ENCODE results near the gene CX3CR1. TPM values are rescaled to one million over a fixed set of nuclear protein-coding genes. Genes with fewer than 3 reads are reported as not detected.
A peak's percentile ranks its signal among the peaks of the same experiment; 100 is the strongest.

Gene CX3CR1
- polyA plus RNA-seq, 1 donor from 2014 or later = 10.3 TPM

DNA sequence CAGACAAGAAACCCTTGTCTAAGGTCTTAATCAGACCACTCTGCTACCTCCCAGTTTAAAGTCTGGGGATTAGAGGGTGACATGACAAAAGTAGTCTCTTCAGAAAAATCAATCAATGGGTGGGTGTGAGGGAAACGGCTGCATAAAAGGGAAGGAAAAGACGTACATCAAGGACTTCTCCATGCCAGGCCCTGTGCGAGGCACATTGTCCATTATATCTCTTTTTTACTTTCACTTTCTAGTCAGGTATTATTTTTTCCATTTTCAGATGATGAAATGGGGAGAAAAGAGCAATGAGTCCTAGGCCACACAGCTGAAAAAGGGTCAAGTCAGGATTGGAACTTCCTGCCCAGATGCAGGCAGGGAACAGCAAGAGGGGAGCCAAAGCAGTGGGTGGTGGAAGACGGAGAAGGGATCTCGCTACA, 4.6 kb upstream of the CX3CR1 start:
- peaks cover 25 to 40% (median 26%) of the 10 kb centered on the region in 3 donors for H3K4me1 Mint-ChIP-seq
- no peaks in the 10 kb centered on the region for H3K9me3 Mint-ChIP-seq
- peak overlapping the region in 1 of 4 donors; percentile 24 for H3K4me3 Mint-ChIP-seq
- no peak overlapping the region for H3K27ac Mint-ChIP-seq
- H3K36me3 Mint-ChIP-seq = peaks cover 2% of the 10 kb centered on the region
- H3K27me3 Mint-ChIP-seq = peaks cover 1% of the 10 kb centered on the region

DNA sequence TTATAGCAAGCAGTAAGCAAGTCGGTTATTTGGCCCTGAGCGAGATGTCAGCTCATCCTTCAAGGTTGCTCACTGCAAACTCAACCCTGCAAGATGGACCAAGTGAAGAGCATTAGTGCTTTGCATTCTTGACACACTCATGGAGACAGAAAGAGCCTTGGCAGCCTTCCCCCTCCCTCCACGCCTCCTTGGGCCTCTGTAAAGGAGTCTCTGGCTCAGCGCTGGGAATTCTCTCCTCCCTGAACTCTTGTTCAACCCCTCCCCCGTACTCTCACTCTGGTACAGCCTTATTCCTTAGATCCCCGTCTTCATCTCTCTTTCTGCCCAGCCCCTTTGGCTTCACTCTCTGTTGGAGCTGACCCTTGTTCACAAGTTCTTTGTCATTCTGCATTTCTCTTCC, 2.2 kb upstream of the CX3CR1 start:
- Mint-ChIP-seq H3K4me3 (peak overlapping the region in 1 of 4 donors; percentile 91), H3K27me3 (no peaks in the 10 kb centered on the region), H3K36me3 (peaks cover 2% of the 10 kb centered on the region), H3K4me1 (peaks cover 16 to 30% (median 16%) of the 10 kb centered on the region in 3 donors), H3K9me3 (no peaks in the 10 kb centered on the region), H3K27ac (peak overlapping the region in 1 of 3 donors; percentile 56)

DNA sequence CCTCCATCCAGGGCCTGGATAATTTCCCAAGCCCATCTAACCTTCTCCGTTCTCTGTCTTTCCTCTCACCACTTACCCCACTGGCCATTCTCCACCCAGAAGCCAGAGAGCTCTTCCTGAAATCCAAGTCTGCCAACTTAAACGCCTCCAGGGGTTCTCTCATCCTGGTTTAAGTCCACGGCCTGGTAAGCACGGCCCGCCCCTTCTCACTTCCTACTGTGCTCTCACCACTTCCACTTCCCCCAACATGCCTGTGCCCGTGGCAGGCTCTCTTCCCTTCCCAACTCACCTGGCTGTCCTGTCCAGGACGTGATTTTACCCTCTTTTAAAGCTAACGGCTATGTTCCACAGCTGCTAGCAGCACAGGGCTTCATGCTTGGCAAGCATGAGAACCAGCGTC, 1.7 kb upstream of the CX3CR1 start:
- Mint-ChIP-seq H3K27ac (no peak overlapping the region), H3K4me3 (peak overlapping the region in 2 of 4 donors; percentile 80 to 91), H3K36me3 (peaks cover 2% of the 10 kb centered on the region), H3K27me3 (no peaks in the 10 kb centered on the region), H3K4me1 (peaks cover 16 to 30% (median 16%) of the 10 kb centered on the region in 3 donors), H3K9me3 (no peaks in the 10 kb centered on the region)

DNA sequence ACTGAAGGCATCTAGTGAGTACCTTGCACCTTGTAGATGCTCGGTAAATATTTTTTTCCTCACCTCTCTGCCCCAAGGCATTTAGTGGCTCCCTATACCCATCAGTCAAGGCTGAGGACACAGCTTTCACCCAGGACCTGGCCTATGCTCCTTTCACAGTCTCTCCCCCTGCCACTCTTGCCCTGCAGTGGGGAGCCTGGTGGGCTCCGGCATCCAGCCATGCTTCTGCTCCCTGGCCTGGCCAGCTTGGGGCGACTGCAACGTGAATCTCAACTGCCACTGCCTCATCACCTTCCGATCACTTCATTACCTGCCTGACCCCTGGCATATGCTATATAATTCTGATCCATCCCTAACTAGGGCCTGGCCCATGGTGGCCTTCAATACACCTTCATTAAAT, 735 bp upstream of the CX3CR1 start:
- Mint-ChIP-seq H3K36me3 (peaks cover 2% of the 10 kb centered on the region), H3K4me1 (peaks cover 16 to 30% (median 17%) of the 10 kb centered on the region in 3 donors), H3K9me3 (no peaks in the 10 kb centered on the region), H3K27me3 (no peaks in the 10 kb centered on the region), H3K27ac (peak overlapping the region in 1 of 3 donors; percentile 71), H3K4me3 (peak overlapping the region in 2 of 4 donors; percentile 65 to 91)

DNA sequence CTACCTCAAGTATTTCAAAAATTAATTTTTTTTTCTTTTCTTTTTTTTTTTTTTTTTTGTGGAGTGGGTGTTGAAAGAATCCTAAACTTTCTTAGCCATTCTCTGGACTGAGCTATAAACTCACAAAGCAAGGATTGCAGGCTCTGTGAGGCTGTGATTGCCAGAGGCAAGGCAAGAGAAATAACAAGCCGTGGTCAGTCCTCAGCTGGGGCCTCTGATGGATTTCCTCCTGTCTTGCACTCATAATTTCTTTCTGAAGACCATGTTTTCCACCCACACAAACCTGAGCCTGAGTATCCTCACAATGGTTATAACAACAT, 1.3 kb downstream of the CX3CR1 start:
- no peaks in the 10 kb centered on the region for H3K27me3 Mint-ChIP-seq
- H3K4me1 Mint-ChIP-seq = peaks cover 14 to 26% (median 23%) of the 10 kb centered on the region in 3 donors
- H3K27ac Mint-ChIP-seq = no peak overlapping the region
- H3K36me3 Mint-ChIP-seq = peaks cover 2% of the 10 kb centered on the region
- no peak overlapping the region for H3K4me3 Mint-ChIP-seq
- no peaks in the 10 kb centered on the region for H3K9me3 Mint-ChIP-seq

DNA sequence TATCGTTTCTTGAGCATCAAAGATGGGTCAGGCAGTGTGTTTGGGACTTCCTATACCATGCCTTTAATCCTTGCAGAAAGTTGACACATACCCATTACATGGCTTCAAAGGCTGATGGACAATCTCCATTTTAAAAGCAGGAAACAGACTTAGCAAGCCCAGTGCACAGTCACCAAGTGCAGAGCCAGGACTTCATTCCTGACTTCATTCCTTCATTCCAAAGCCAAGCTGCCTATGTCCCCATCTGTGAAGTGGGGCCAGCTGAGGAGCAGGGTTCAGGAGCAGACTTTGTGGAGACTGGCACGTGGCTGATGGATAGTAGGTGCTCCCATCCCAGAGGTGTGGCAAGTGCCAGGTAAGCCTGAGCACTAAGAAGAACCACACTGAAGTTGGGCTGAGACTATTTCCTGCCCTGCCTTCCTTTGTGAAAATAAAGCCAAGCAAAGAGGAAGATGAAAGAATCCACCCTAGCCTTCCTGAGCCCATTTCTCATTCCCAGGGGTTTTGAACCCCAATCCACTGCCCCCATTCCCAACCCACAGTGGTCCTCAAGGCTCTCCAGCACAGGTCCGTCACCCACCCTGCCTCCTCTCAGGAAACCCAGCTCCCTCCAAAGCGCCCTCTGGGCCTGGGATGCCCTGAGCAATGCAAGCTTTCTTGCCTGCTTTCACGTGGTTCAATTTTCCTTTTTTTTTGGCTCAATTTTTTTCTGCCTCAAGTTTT, 1.8 kb downstream of the CX3CR1 start:
- peaks cover 12 to 26% (median 20%) of the 10 kb centered on the region in 3 donors for H3K4me1 Mint-ChIP-seq

DNA sequence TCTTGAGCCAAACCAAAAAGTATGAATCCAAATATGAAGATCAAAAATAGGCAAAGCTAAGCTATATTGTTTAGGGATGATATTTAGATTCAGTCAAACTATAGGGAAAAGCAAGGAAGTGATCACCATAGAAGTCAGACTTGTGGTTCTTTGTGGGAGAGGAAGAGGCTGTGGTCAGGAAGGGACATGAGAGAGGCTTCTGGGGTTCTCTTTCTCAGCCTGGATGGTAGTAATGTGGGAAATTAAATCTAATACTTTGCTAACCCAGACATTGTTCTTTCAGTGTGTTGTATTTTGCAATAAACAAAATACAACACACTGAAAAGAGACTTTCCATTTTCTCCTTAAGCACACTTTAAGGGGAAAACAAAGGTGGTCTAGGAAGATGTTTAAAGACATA, 3.1 kb downstream of the CX3CR1 start:
- H3K9me3 Mint-ChIP-seq = no peaks in the 10 kb centered on the region
- H3K27me3 Mint-ChIP-seq = no peaks in the 10 kb centered on the region
- H3K36me3 Mint-ChIP-seq = peaks cover 2% of the 10 kb centered on the region
- peaks cover 12 to 27% (median 24%) of the 10 kb centered on the region in 3 donors for H3K4me1 Mint-ChIP-seq
- H3K27ac Mint-ChIP-seq = peak overlapping the region in 1 of 3 donors; percentile 3
- peak overlapping the region in 1 of 4 donors; percentile 56 for H3K4me3 Mint-ChIP-seq

More for the DNA sequence above, 1.8 kb downstream of the CX3CR1 start:
- peaks cover 2% of the 10 kb centered on the region for H3K36me3 Mint-ChIP-seq
- peak overlapping the region in 2 of 4 donors; percentile 59 to 83 for H3K4me3 Mint-ChIP-seq
- no peaks in the 10 kb centered on the region for H3K27me3 Mint-ChIP-seq
- peak overlapping the region in 1 of 3 donors; percentile 3 for H3K27ac Mint-ChIP-seq
- H3K9me3 Mint-ChIP-seq = no peaks in the 10 kb centered on the region

DNA sequence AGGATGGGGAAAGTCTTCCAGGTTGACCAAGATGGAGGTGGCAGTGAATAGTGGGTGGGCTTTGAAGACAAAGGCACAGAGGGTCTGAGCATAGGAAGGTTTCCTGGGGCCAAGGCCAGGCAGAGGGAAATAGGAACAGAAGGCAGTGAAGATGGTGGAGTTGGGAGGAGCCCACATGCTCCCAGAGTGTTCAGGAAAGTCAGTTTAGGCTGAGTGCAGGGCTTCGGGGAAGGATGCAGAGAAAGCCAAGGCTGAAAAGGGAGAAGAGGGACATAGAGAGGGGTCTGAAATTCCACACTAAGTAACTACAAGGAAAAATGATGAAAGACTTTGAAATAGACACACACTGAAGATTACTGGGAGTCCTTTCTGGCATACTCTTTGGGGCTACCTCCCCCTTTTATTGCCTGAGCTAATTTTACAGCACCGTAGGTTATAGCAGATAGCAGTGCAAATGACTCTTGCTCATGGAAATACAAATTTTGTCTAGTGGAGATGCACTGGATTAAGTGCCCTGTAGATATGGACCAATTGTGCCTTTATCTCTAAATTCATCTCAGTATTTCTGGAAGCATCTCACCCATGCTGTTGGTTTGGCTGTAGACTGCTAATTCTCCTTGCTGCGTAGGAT, 3.8 kb downstream of the CX3CR1 start:
- H3K36me3 Mint-ChIP-seq = no peaks in the 10 kb centered on the region
- H3K4me1 Mint-ChIP-seq = peaks cover 8 to 29% (median 18%) of the 10 kb centered on the region in 3 donors
- peak overlapping the region in 1 of 4 donors; percentile 2 for H3K4me3 Mint-ChIP-seq
- H3K9me3 Mint-ChIP-seq = no peaks in the 10 kb centered on the region
- peak overlapping the region in 1 of 3 donors; percentile 55 for H3K27ac Mint-ChIP-seq
- no peaks in the 10 kb centered on the region for H3K27me3 Mint-ChIP-seq

DNA sequence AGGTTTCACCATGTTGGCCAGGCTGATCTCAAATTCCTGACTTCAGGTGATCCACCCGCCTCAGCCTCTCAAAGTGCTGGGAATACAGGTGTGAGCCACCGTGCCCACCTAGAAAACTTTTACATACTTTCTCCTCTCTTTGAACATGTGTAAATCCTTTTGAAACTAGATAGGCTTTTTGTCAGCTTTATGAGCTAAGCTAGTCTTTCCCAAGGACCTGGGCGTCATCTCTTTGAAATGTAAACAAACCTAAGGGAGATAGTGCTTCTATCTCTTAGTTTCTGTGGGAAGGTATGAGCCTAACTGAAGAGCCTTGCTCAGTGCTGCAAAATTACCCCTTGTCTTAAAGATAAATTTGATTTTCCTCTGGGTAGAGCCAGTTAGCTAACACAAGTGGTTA, 4.8 kb downstream of the CX3CR1 start:
- Mint-ChIP-seq H3K36me3 (no peaks in the 10 kb centered on the region), H3K27me3 (no peaks in the 10 kb centered on the region), H3K4me3 (no peak overlapping the region), H3K4me1 (peaks cover 7 to 23% (median 18%) of the 10 kb centered on the region in 3 donors), H3K9me3 (no peaks in the 10 kb centered on the region), H3K27ac (no peak overlapping the region)

DNA sequence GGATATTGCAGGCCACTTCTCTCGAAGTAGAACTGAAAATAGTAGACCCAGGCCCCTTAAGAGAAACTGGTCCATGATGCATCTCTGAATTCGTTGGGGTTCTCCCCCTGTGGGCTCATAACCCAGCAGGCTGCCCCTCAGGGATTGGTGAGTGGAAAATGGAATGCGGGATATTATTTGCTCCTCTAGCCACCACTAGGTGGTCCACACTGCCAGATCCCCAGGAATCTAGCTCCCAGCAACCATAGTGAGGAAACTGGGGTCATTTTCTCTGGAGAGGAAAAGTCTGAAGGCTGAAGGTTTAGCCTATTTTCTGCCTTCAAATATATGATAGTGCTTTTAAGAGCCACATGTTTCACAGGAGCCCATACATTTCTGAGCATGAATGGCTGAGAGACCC, 6.7 kb downstream of the CX3CR1 start:
- Mint-ChIP-seq H3K36me3 (no peaks in the 10 kb centered on the region), H3K27ac (no peak overlapping the region), H3K27me3 (no peaks in the 10 kb centered on the region), H3K4me1 (peaks cover 10 to 17% (median 16%) of the 10 kb centered on the region in 3 donors), H3K4me3 (no peak overlapping the region), H3K9me3 (no peaks in the 10 kb centered on the region)

DNA sequence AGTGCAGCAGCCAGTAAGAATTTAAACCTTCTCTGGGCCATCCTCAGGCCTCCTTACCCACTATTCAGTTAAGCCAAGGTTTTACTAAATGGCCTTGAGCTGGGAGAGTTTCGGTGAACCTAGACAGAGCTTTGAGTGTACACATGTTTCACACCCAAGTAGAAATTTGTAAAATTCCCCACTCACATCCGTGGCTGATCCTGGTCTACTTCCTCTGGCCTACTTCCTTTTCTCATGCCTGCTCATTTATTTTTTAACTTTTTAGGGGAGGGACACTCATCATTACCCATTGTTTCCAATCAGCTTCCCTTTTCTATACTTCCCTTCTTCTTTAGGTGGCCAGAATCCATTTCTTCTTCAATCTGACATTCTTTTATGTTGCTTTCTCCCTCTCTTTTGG, 7.6 kb downstream of the CX3CR1 start:
- no peaks in the 10 kb centered on the region for H3K9me3 Mint-ChIP-seq
- peak overlapping the region in 2 of 3 donors; percentile 80 to 88 for H3K27ac Mint-ChIP-seq
- no peaks in the 10 kb centered on the region for H3K27me3 Mint-ChIP-seq
- peak overlapping the region in 1 of 4 donors; percentile 66 for H3K4me3 Mint-ChIP-seq
- peaks cover 10 to 21% (median 19%) of the 10 kb centered on the region in 3 donors for H3K4me1 Mint-ChIP-seq
- no peaks in the 10 kb centered on the region for H3K36me3 Mint-ChIP-seq

DNA sequence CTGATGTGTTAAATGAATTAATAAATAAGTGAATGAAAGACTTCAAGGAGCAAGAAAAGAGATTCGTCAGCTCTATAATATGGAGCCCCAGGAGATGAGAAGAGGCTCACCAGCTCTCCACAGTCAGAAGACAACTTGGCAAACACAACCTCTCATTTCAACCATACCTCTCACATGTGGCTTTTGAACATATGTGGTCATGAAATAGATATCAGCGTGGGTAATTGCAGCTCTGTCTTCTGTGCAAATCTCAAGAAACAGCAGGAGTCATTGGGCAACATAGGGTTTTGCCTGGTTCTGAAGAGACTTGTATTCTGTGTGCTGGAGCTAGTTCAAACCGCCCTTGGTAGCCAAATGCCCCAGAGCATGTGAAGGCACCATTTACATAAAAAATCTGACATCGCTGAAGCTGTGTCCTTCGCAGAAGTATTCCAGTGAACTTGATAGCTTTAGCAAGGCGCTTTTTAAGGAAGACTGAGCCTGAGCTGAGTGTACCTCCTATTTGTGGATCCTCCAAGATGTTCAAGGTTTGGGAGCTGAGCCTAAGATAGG, 8.4 kb downstream of the CX3CR1 start:
- Mint-ChIP-seq H3K4me3 (peak overlapping the region in 1 of 4 donors; percentile 19), H3K27ac (peak overlapping the region in 1 of 3 donors; percentile 88), H3K27me3 (no peaks in the 10 kb centered on the region), H3K36me3 (no peaks in the 10 kb centered on the region), H3K9me3 (no peaks in the 10 kb centered on the region), H3K4me1 (peaks cover 10 to 21% (median 19%) of the 10 kb centered on the region in 3 donors)

DNA sequence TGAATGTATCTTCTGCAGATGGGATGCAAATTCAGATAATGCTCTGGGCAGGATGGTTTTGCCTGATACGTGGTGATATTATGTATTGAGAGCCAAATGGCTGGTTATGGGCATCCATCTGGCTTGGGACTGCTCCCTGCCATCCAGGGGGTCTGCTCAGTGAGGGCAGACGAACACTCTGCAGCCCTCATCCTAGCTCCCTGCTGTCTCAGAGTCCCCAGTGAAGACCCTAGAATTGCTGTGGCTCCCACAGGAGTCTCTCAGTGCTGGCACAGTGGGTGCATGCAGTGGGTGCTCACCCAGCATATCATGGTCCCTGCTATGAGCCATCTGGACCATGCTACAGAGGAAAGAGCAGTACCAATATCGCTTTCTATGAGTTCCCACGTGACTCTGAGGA, 10.3 kb downstream of the CX3CR1 start:
- Mint-ChIP-seq H3K4me3 (no peak overlapping the region), H3K4me1 (peaks cover 10 to 22% (median 13%) of the 10 kb centered on the region in 3 donors), H3K9me3 (no peaks in the 10 kb centered on the region), H3K27me3 (no peaks in the 10 kb centered on the region), H3K36me3 (no peaks in the 10 kb centered on the region), H3K27ac (no peak overlapping the region)

DNA sequence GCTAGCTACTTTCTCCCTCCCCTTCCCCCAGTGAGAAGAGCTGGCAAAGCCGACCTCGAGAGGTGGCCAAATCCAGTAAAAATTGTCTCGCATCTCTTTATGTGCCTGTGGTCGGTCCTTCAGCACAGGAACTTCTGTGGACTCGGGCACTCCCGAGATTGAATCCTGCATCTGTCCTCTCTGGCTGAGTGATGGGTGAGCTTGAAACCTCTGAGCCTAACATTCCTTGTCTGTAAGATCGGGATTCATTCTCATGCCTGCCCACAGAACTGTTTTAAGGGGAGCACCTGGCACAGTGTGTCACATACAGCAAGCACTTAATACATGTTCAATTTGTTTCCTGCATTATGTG, 11.3 kb downstream of the CX3CR1 start:
- Mint-ChIP-seq H3K9me3 (no peaks in the 10 kb centered on the region), H3K4me3 (no peak overlapping the region), H3K4me1 (peaks cover 14 to 32% (median 23%) of the 10 kb centered on the region in 3 donors), H3K36me3 (no peaks in the 10 kb centered on the region), H3K27ac (no peak overlapping the region), H3K27me3 (no peaks in the 10 kb centered on the region)

Measured in IgD-negative memory B cell (primary cell).